Astrocyte (in vitro differentiated cells and primary cell): ENCODE measurements around the gene TIRAP. TPM values are rescaled to one million over a fixed set of nuclear protein-coding genes. Genes with fewer than 3 reads are reported as not detected.

Experiments
- DNase-seq: peaks from one replicate; pipeline ENCODE4 v3.0.0-alpha.2; 2010; ENCODE audit warnings: low read depth
- FAIRE-seq: peaks from 2 replicates; lab custom pipeline; 2011; peaks lifted over from hg19 to GRCh38; lab: Jason Lieb, UNC
- H2AFZ ChIP-seq: 2 replicates; pipeline ENCODE4 v1.6.0; 2012; ENCODE audit warnings: low read depth, low read length, inconsistent platforms
- H3K27ac ChIP-seq: 2 replicates; pipeline ENCODE4 v1.5.1; 2011; ENCODE audit warnings: low read depth, low read length, inconsistent platforms
- H3K27me3 ChIP-seq: 2 replicates; pipeline ENCODE4 v1.6.0; 2011; ENCODE audit warnings: low read length, inconsistent platforms; ENCODE audit not compliant: insufficient read depth
- H3K36me3 ChIP-seq: 2 replicates; pipeline ENCODE4 v1.5.1; 2011; ENCODE audit warnings: low read length, inconsistent platforms; ENCODE audit not compliant: insufficient read depth
- H3K4me1 ChIP-seq: 2 replicates; pipeline ENCODE4 v1.5.1; 2011; ENCODE audit warnings: low read length, inconsistent platforms; ENCODE audit not compliant: insufficient read depth
- H3K4me2 ChIP-seq: 2 replicates; pipeline ENCODE4 v1.6.0; 2012; ENCODE audit warnings: low read length, inconsistent platforms
- H3K4me3 ChIP-seq: 2 replicates; pipeline ENCODE4 v1.5.1; 2011; ENCODE audit warnings: low read depth, mild to moderate bottlenecking, low read length, inconsistent platforms; ENCODE audit not compliant: insufficient read depth
- H3K79me2 ChIP-seq: 2 replicates; pipeline ENCODE4 v1.6.0; 2012; ENCODE audit warnings: mild to moderate bottlenecking, low read length, inconsistent platforms; ENCODE audit not compliant: insufficient read depth
- H3K9ac ChIP-seq: 2 replicates; pipeline ENCODE4 v1.6.0; 2012; ENCODE audit warnings: mild to moderate bottlenecking, low read length, inconsistent platforms
- H3K9me3 ChIP-seq: 2 replicates; pipeline ENCODE4 v1.5.1; 2012; ENCODE audit warnings: low read depth, mild to moderate bottlenecking, low read length, inconsistent platforms; ENCODE audit not compliant: insufficient read depth
- H4K20me1 ChIP-seq: 2 replicates; pipeline ENCODE4 v1.6.0; 2012; ENCODE audit warnings: low read length, inconsistent platforms; ENCODE audit not compliant: insufficient read depth
- H3K27ac Mint-ChIP-seq: one replicate; pipeline ENCODE4 v1.8.0; 2021; ENCODE audit warnings: mild to moderate bottlenecking, mixed read lengths; ENCODE audit not compliant: unreplicated experiment
- H3K27me3 Mint-ChIP-seq: one replicate; pipeline ENCODE4 v1.8.0; 2021; ENCODE audit warnings: low read depth, mixed read lengths; ENCODE audit not compliant: unreplicated experiment
- H3K36me3 Mint-ChIP-seq: one replicate; pipeline ENCODE4 v1.8.0; 2021; ENCODE audit warnings: low read depth, mixed read lengths; ENCODE audit not compliant: unreplicated experiment
- H3K4me1 Mint-ChIP-seq: one replicate; pipeline ENCODE4 v1.8.0; 2021; ENCODE audit warnings: low read depth, mixed read lengths; ENCODE audit not compliant: unreplicated experiment
- H3K4me3 Mint-ChIP-seq: one replicate; pipeline ENCODE4 v1.8.0; 2021; ENCODE audit warnings: mild to moderate bottlenecking, moderate library complexity, mixed read lengths; ENCODE audit not compliant: unreplicated experiment
- H3K9me3 Mint-ChIP-seq: one replicate; pipeline ENCODE4 v1.8.0; 2021; ENCODE audit warnings: mild to moderate bottlenecking, mixed read lengths; ENCODE audit not compliant: unreplicated experiment
- CTCF ChIP-seq: IDR thresholded peaks from 2 replicates; pipeline ENCODE4 v1.5.1; 2011; ENCODE audit warnings: low read depth, mild to moderate bottlenecking, inconsistent platforms, low read length, moderate library complexity; ENCODE audit not compliant: insufficient read depth
- EZH2 ChIP-seq: IDR thresholded peaks from 2 replicates; pipeline ENCODE4 v1.6.1; 2012; ENCODE audit warnings: mild to moderate bottlenecking, low read length, inconsistent platforms; ENCODE audit not compliant: insufficient read depth
- total RNA-seq: library from RNA; stranded (reverse); gene quantifications from 2 replicates; pipeline ENCODE4 v1.2.1, GENCODE V29; 2021

The TIRAP gene
- total RNA-seq, 1 donor from 2014 or later = 6.6 TPM

- TF ChIP-seq EZH2 = no peak
- no peak for TF ChIP-seq CTCF
- Mint-ChIP-seq H3K36me3 (peaks cover 10% of the 10 kb centered on the region), H3K27ac (no peak overlapping the region), H3K9me3 (peaks cover 3% of the 10 kb centered on the region), H3K27me3 (no peaks in the 10 kb centered on the region), H3K4me3 (no peak overlapping the region), H3K4me1 (peaks cover 34% of the 10 kb centered on the region)
- peaks cover 14% of the 10 kb centered on the region for H3K4me1 ChIP-seq
- H3K27me3 ChIP-seq = no peaks in the 10 kb centered on the region
- no peak overlapping the region for H3K4me2 ChIP-seq
- H3K36me3 ChIP-seq = no peaks in the 10 kb centered on the region
- H2AFZ ChIP-seq = no peak overlapping the region
- no peak overlapping the region for H3K4me3 ChIP-seq
- no peak overlapping the region for H3K27ac ChIP-seq
- DNase-seq (no peak), FAIRE-seq (no peak)
- H4K20me1 ChIP-seq = no peaks in the 10 kb centered on the region
- no peaks in the 10 kb centered on the region for H3K79me2 ChIP-seq
- H3K9me3 ChIP-seq = no peaks in the 10 kb centered on the region
- H3K9ac ChIP-seq = no peak overlapping the region
Measured at GRCh38 chr11:126313826-126314225, 30.9 kb downstream of the TIRAP start.

GRCh38 chr11:126317432-126317755, 34.5 kb downstream of the TIRAP start:
- Histone ChIP-seq H3K4me2 (peak overlapping the region; percentile 75), H3K4me3 (no peak overlapping the region), H2AFZ (peak overlapping the region; percentile 64), H3K4me1 (peaks cover 21% of the 10 kb centered on the region), H3K9me3 (no peaks in the 10 kb centered on the region), H3K27me3 (no peaks in the 10 kb centered on the region), H3K79me2 (no peaks in the 10 kb centered on the region), H4K20me1 (no peaks in the 10 kb centered on the region), H3K9ac (peak overlapping the region; percentile 71), H3K36me3 (no peaks in the 10 kb centered on the region), H3K27ac (peak overlapping the region; percentile 89)
- no peak for TF ChIP-seq EZH2
- no peak for TF ChIP-seq CTCF
- DNase-seq = no peak
- no peaks in the 10 kb centered on the region for H3K27me3 Mint-ChIP-seq
- H3K4me1 Mint-ChIP-seq = peaks cover 33% of the 10 kb centered on the region
- no peak overlapping the region for H3K4me3 Mint-ChIP-seq
- H3K36me3 Mint-ChIP-seq = peaks cover 6% of the 10 kb centered on the region
- H3K27ac Mint-ChIP-seq = peak overlapping the region; percentile 97
- FAIRE-seq = no peak
- H3K9me3 Mint-ChIP-seq = peaks cover 6% of the 10 kb centered on the region

- H3K4me3 ChIP-seq = peak overlapping the region; percentile 16
- FAIRE-seq = peak; percentile 65
Measured at GRCh38 chr11:126317756-126318573, 35.1 kb downstream of the TIRAP start.

More at GRCh38 chr11:126317756-126318573, 35.1 kb downstream of the TIRAP start:
- Histone ChIP-seq H3K9ac (peak overlapping the region; percentile 71), H3K36me3 (no peaks in the 10 kb centered on the region), H3K4me2 (peak overlapping the region; percentile 75), H3K4me1 (peaks cover 21% of the 10 kb centered on the region), H4K20me1 (no peaks in the 10 kb centered on the region), H3K27ac (peak overlapping the region; percentile 89), H3K9me3 (no peaks in the 10 kb centered on the region), H3K27me3 (no peaks in the 10 kb centered on the region), H2AFZ (peak overlapping the region; percentile 64), H3K79me2 (no peaks in the 10 kb centered on the region)
- peak; percentile 87 for DNase-seq
- Mint-ChIP-seq H3K27ac (peak overlapping the region; percentile 97), H3K9me3 (peaks cover 6% of the 10 kb centered on the region), H3K27me3 (no peaks in the 10 kb centered on the region), H3K4me3 (no peak overlapping the region), H3K36me3 (peaks cover 6% of the 10 kb centered on the region), H3K4me1 (peaks cover 33% of the 10 kb centered on the region)
- TF ChIP-seq CTCF (no peak), EZH2 (no peak)
